Panc1 (cell line): ENCODE measurements around the gene SVOP. TPM values are rescaled to one million over a fixed set of nuclear protein-coding genes. Genes with fewer than 3 reads are reported as not detected.

ENCODE experiments used
- ATAC-seq: fragments of 200-7000 bp; cut with Tn5 transposase; 2 replicates; pipeline ENCODE4 v1.9.1; 2020; ENCODE audit warnings: mild to moderate bottlenecking, moderate library complexity
- BruUV-seq: library from RNA; stranded (reverse); fragments of 400-500 nt; replicated peaks from 2 replicates; lab custom pipeline; 2021; lab: Mats Ljungman, UMichigan
- CTCF ChIA-PET: fragments of 300-600 bp; sonication (Branson Sonifier 250); formaldehyde crosslinking; loops from one replicate; lab custom pipeline; 2022; ENCODE audit warnings: antibody characterized with exemption; lab: Charles Lee
- POLR2A ChIA-PET: fragments of 300-600 bp; sonication (Branson Sonifier 250); formaldehyde crosslinking; loops from one replicate; lab custom pipeline; 2022; ENCODE audit warnings: antibody characterized with exemption; lab: Charles Lee
- DNase-seq: peaks from one replicate; pipeline ENCODE4 v3.0.0-alpha.2; 2010; ENCODE audit warnings: low read depth, low spot score
- H3K27ac ChIP-seq: 2 replicates; pipeline ENCODE4 v1.5.1; 2011; ENCODE audit warnings: mild to moderate bottlenecking, low read length, inconsistent platforms
- H3K27me3 ChIP-seq: fragments of 200-500 bp; sonication (Bioruptor generic); 2 replicates; pipeline ENCODE4 v1.6.0; 2014; ENCODE audit warnings: low read length, inconsistent platforms; ENCODE audit not compliant: control insufficient read depth, insufficient read depth
- H3K36me3 ChIP-seq: fragments of 200-500 bp; sonication (Bioruptor generic); 2 replicates; pipeline ENCODE4 v1.5.1; 2014; ENCODE audit warnings: inconsistent platforms, mild to moderate bottlenecking, low read length, moderate library complexity; ENCODE audit not compliant: control insufficient read depth, insufficient read depth
- H3K4me1 ChIP-seq: 2 replicates; pipeline ENCODE4 v1.5.1; 2011; ENCODE audit warnings: inconsistent platforms, mild to moderate bottlenecking, low read length, moderate library complexity; ENCODE audit not compliant: control insufficient read depth, insufficient read depth
- H3K4me3 ChIP-seq, 2 experiments: 2 replicates each; pipeline ENCODE4 v1.5.1; 2011 to 2012; ENCODE audit warnings: low read depth in 2 of 2, low read length in 2 of 2, mild to moderate bottlenecking in 2 of 2, inconsistent platforms in 1 of 2, moderate library complexity in 1 of 2
- H3K9me3 ChIP-seq: fragments of 200-500 bp; sonication (Bioruptor generic); 2 replicates; pipeline ENCODE4 v1.5.1; 2014; ENCODE audit warnings: low read depth, mild to moderate bottlenecking, inconsistent platforms, low read length, moderate library complexity; ENCODE audit not compliant: control insufficient read depth, insufficient read depth
- CTCF ChIP-seq: fragments of 450-650 bp; IDR thresholded peaks from 2 replicates; pipeline ENCODE4 v1.5.1; 2017; ENCODE audit warnings: mild to moderate bottlenecking
- POLR2AphosphoS5 ChIP-seq: IDR thresholded peaks from 2 replicates; pipeline ENCODE4 v1.6.1; 2012; ENCODE audit warnings: mild to moderate bottlenecking, low read depth, low read length, moderate library complexity
- SIN3A ChIP-seq: IDR thresholded peaks from 2 replicates; pipeline ENCODE4 v1.6.1; 2012; ENCODE audit warnings: low read depth, mild to moderate bottlenecking, low read length, moderate library complexity, borderline replicate concordance; ENCODE audit not compliant: insufficient read depth
- TCF7L2 ChIP-seq: IDR thresholded peaks from 2 replicates; pipeline ENCODE4 v1.6.1; 2011; ENCODE audit warnings: mild to moderate bottlenecking, low read depth, low read length, inconsistent platforms
- in situ Hi-C: cut with HindIII; loops from 2 replicates; pipeline ENCODE4 v1.10.0; 2016; ENCODE audit warnings: low sequenced_read_pairs, low pct_unique_long_range_greater_than_20kb
- intact Hi-C: fragments of 100-400 bp; cut with micrococcal nuclease; formaldehyde crosslinking; loops from one replicate; pipeline ENCODE4 v1.10.0; 2022; ENCODE audit not compliant: unreplicated experiment
- total RNA-seq: library from RNA; stranded (reverse); gene quantifications from one replicate; pipeline ENCODE4 v1.2.1, GENCODE V29; 2021; ENCODE audit not compliant: unreplicated experiment
- TF ChIP-seq, protein P1 (sequence below), 2 experiments: IDR thresholded peaks; 2 replicates each; pipeline ENCODE4 v1.6.1; 2011 to 2012; ENCODE audit warnings: low read depth in 2 of 2, control low read depth in 1 of 2, low read length in 1 of 2, mild to moderate bottlenecking in 1 of 2, moderate library complexity in 1 of 2; ENCODE audit not compliant: insufficient read depth in 1 of 2

Gene SVOP
- total RNA-seq, 1 experiment from 2014 or later: not detected

DNA sequence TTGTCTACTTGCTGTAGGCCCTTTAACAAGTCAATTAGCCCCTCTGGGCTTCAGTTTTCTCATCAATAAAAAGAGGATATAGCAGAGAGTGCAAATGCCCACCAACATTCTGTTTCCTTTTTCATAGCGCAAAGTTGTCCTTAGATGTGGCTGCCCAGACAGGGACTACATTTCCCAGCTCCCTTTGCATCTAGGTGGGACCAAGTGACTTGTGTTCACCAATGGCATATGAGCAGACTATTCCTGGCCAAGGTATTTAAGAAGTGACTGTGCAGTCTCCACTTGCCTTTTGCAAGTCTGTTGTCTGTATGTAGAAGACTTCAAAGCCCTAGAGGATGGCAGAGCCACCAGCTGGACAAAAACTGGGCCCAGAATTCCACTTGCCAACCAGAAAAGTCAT, 81.3 kb downstream of the SVOP start:
- no peak overlapping the region for H3K27ac ChIP-seq
- DNase-seq: no peak
- intact Hi-C loops: no loop called here
- no peaks in the 10 kb centered on the region; the same call in 1 of the 2 replicates for H3K27me3 ChIP-seq
- no peaks in the 10 kb centered on the region for H3K4me1 ChIP-seq
- CTCF ChIA-PET: interaction anchor here (2.2 kb wide), 1 partner anchor 11 kb away, joined by 7 read pairs; no protein-coding TSS in a partner anchor
- H3K36me3 ChIP-seq: no peaks in the 10 kb centered on the region
- TF ChIP-seq, protein P1, sequence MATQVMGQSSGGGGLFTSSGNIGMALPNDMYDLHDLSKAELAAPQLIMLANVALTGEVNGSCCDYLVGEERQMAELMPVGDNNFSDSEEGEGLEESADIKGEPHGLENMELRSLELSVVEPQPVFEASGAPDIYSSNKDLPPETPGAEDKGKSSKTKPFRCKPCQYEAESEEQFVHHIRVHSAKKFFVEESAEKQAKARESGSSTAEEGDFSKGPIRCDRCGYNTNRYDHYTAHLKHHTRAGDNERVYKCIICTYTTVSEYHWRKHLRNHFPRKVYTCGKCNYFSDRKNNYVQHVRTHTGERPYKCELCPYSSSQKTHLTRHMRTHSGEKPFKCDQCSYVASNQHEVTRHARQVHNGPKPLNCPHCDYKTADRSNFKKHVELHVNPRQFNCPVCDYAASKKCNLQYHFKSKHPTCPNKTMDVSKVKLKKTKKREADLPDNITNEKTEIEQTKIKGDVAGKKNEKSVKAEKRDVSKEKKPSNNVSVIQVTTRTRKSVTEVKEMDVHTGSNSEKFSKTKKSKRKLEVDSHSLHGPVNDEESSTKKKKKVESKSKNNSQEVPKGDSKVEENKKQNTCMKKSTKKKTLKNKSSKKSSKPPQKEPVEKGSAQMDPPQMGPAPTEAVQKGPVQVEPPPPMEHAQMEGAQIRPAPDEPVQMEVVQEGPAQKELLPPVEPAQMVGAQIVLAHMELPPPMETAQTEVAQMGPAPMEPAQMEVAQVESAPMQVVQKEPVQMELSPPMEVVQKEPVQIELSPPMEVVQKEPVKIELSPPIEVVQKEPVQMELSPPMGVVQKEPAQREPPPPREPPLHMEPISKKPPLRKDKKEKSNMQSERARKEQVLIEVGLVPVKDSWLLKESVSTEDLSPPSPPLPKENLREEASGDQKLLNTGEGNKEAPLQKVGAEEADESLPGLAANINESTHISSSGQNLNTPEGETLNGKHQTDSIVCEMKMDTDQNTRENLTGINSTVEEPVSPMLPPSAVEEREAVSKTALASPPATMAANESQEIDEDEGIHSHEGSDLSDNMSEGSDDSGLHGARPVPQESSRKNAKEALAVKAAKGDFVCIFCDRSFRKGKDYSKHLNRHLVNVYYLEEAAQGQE (IDR thresholded peaks at IDR 0.05; ENCODE audit: insufficient read depth in 1 of 2, low read depth in 2 of 2, low read length in 1 of 2): no peak
- no peak for TF ChIP-seq CTCF
- no peak for TF ChIP-seq POLR2AphosphoS5
- TF ChIP-seq SIN3A: no peak
- TF ChIP-seq TCF7L2: no peak
- no peak overlapping the region for H3K4me3 ChIP-seq
- ATAC-seq: peak; percentile 80; the same call in 1 of the 2 replicates
- in situ Hi-C loops: no loop called here
- no TSS peak for BruUV-seq
- POLR2A ChIA-PET: no interaction called here
- no peaks in the 10 kb centered on the region for H3K9me3 ChIP-seq

- ChIA-PET POLR2A (no interaction called here), CTCF (no interaction called here)
- intact Hi-C loops: no loop called here
- H3K4me3 ChIP-seq: no peak overlapping the region
- no peak overlapping the region for H3K27ac ChIP-seq
- H3K9me3 ChIP-seq: no peaks in the 10 kb centered on the region
- no peak for DNase-seq
- no peak for ATAC-seq
- BruUV-seq: no TSS peak
- H3K36me3 ChIP-seq: no peaks in the 10 kb centered on the region
- in situ Hi-C loops: no loop called here
- no peaks in the 10 kb centered on the region; the same call in 1 of the 2 replicates for H3K27me3 ChIP-seq
- TF ChIP-seq SIN3A (no peak), CTCF (no peak), TCF7L2 (no peak), POLR2AphosphoS5 (no peak)
- TF ChIP-seq, protein P1 (IDR thresholded peaks at IDR 0.05; ENCODE audit: insufficient read depth in 1 of 2, low read depth in 2 of 2, low read length in 1 of 2): no peak
- no peaks in the 10 kb centered on the region for H3K4me1 ChIP-seq
Measured at GRCh38 chr12:108938247-108938924, 82.5 kb downstream of the SVOP start.
